Bronchial epithelial cell (primary cell): ENCODE results near the gene SNX27. TPM values are rescaled to one million over a fixed set of nuclear protein-coding genes. Genes with fewer than 3 reads are reported as not detected.

Experiments
- DNase-seq: peaks from one replicate; pipeline ENCODE4 v3.0.0-alpha.2; 2010; ENCODE audit warnings: low read depth
- FAIRE-seq: peaks from 2 replicates; lab custom pipeline; 2011; peaks lifted over from hg19 to GRCh38; lab: Jason Lieb, UNC
- H3K27me3 ChIP-seq: 2 replicates; pipeline ENCODE4 v1.5.1; 2011; ENCODE audit warnings: low read length; ENCODE audit not compliant: control insufficient read depth, insufficient read depth
- H3K36me3 ChIP-seq: 2 replicates; pipeline ENCODE4 v1.5.1; 2011; ENCODE audit warnings: low read length; ENCODE audit not compliant: control insufficient read depth, insufficient read depth
- H3K4me3 ChIP-seq: 2 replicates; pipeline ENCODE4 v1.5.1; 2011; ENCODE audit warnings: mild to moderate bottlenecking, low read depth, low read length, control low read depth
- total RNA-seq: library from RNA; depleted of rRNA; stranded (reverse); fragments of >200 nt; gene quantifications from 2 replicates; pipeline ENCODE4 v1.2.1, GENCODE V29; 2014
- TF ChIP-seq, protein P1 (sequence below): IDR thresholded peaks from 2 replicates; pipeline ENCODE4 v1.5.1; 2011; ENCODE audit warnings: mild to moderate bottlenecking, moderate library complexity, low read length, control low read depth, inconsistent platforms; ENCODE audit not compliant: insufficient read depth, severe bottlenecking

Gene SNX27
- total RNA-seq, 1 donor from 2014 or later: 20.0 TPM

- FAIRE-seq (no peak), DNase-seq (no peak)
- TF ChIP-seq, protein P1, sequence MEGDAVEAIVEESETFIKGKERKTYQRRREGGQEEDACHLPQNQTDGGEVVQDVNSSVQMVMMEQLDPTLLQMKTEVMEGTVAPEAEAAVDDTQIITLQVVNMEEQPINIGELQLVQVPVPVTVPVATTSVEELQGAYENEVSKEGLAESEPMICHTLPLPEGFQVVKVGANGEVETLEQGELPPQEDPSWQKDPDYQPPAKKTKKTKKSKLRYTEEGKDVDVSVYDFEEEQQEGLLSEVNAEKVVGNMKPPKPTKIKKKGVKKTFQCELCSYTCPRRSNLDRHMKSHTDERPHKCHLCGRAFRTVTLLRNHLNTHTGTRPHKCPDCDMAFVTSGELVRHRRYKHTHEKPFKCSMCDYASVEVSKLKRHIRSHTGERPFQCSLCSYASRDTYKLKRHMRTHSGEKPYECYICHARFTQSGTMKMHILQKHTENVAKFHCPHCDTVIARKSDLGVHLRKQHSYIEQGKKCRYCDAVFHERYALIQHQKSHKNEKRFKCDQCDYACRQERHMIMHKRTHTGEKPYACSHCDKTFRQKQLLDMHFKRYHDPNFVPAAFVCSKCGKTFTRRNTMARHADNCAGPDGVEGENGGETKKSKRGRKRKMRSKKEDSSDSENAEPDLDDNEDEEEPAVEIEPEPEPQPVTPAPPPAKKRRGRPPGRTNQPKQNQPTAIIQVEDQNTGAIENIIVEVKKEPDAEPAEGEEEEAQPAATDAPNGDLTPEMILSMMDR: no peak
- H3K27me3 ChIP-seq: peaks cover 15% of the 10 kb centered on the region
- no peaks in the 10 kb centered on the region for H3K36me3 ChIP-seq
- no peak overlapping the region for H3K4me3 ChIP-seq
Measured at GRCh38 chr1:151713044-151713443, 101.2 kb downstream of the SNX27 start.

GRCh38 chr1:151713874-151714273 is 102.0 kb downstream of the SNX27 start:
- no peak for FAIRE-seq

DNA sequence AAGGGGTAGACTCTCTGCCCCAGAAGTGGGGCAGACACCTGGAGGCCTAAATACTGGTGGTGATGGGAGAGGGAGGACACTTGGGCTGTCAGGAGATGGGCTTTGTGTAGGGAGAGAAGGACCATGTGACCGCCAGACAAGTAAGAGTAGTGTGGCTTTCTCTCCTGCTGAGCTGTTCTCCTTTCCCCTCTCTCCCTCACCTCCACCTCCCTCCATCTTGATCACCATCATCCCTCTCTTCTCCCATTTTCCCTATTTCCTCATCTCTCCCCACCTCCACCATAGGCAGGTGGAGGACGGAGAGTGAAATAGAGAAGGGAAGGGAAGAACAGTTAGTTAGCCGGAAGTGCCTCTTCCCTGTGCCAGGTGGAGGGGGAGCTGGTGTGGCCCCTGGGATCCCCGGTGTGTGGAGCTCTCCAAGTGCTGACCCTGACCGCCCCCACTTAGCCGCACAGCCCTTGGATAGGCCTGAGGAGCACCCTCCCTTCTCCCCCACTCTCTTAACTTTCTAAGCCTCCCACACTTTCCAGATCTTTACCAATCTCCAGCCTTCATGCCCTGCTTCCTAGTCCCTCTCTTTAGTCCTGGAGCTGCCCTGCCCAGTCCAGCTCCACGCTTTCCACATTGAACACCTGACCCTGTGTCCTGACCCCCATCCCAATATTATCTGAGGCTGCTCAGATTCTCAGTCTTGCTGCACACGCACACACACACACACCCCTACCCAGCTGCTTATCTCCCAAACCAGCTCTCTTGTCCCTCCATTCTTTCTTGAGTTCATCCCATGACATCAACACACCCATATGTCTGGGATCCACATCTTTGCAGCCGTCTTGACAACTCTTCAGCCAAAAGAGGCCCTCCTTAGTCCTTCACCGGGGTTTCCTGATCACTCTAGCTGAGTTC is 103.2 kb downstream of the SNX27 start:
- FAIRE-seq: no peak
- TF ChIP-seq, protein P1: no peak
- Histone ChIP-seq H3K36me3 (no peaks in the 10 kb centered on the region), H3K4me3 (no peak overlapping the region), H3K27me3 (peaks cover 26% of the 10 kb centered on the region)
- no peak for DNase-seq

More at GRCh38 chr1:151713874-151714273, 102.0 kb downstream of the SNX27 start:
- Histone ChIP-seq H3K27me3 (peaks cover 21% of the 10 kb centered on the region), H3K4me3 (no peak overlapping the region), H3K36me3 (no peaks in the 10 kb centered on the region)
- DNase-seq: peak; percentile 65
- TF ChIP-seq, protein P1: no peak

GRCh38 chr1:151715726-151716404 is 104.0 kb downstream of the SNX27 start:
- Histone ChIP-seq H3K27me3 (peaks cover 31% of the 10 kb centered on the region), H3K36me3 (no peaks in the 10 kb centered on the region), H3K4me3 (no peak overlapping the region)
- no peak for FAIRE-seq
- TF ChIP-seq, protein P1: no peak
- no peak for DNase-seq

DNA sequence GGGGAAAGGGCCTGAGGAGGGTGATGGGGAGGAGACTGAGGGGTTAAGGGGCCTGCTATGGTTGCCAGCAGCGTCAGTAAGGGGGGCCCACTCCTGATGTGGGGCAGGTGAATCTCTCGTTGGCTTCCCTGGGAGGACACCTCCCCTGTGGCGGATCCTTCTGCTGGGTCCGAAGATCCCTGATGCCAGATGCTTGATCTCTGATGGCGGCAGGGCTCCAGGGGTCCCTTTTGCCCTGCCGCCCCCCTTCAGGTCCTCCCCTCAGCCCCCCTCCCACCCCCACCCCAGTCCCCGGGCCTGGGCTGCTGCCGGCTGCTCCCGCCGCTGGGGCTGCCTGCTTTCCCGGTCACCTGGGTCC is 104.5 kb downstream of the SNX27 start:
- no peak for DNase-seq
- TF ChIP-seq, protein P1: no peak
- Histone ChIP-seq H3K36me3 (no peaks in the 10 kb centered on the region), H3K4me3 (no peak overlapping the region), H3K27me3 (peaks cover 33% of the 10 kb centered on the region)
- no peak for FAIRE-seq
